B cell (primary cell): ENCODE data around the gene NPEPL1. TPM values are rescaled to one million over a fixed set of nuclear protein-coding genes. Genes with fewer than 3 reads are reported as not detected.

Experiments used
- ATAC-seq: fragments of 200-7000 bp; cut with Tn5 transposase; one replicate; pipeline ENCODE4 v1.10.0; 2021; ENCODE audit warnings: low read depth, mild to moderate bottlenecking, moderate number of reproducible peaks, moderate library complexity
- CTCF ChIA-PET: fragments of 350-600 bp; sonication (Branson Sonifier 250); formaldehyde crosslinking; loops from one replicate; lab custom pipeline; 2021; ENCODE audit warnings: antibody characterized with exemption, inconsistent platforms; lab: Charles Lee
- POLR2A ChIA-PET: fragments of 350-600 bp; sonication (Branson Sonifier 250); formaldehyde crosslinking; loops from one replicate; lab custom pipeline; 2021; ENCODE audit warnings: antibody characterized with exemption; lab: Charles Lee
- DNase-seq: peaks from one replicate; pipeline ENCODE4 v3.0.0; 2013
- H2AFZ ChIP-seq: 2 replicates; pipeline ENCODE4 v1.6.1; 2012; ENCODE audit warnings: mild to moderate bottlenecking, low read depth, low read length; ENCODE audit not compliant: insufficient read depth, poor library complexity, severe bottlenecking
- H3K27ac ChIP-seq, 2 donors: 1 replicate in 1 of 2; 2 replicates in 1 of 2; pipeline ENCODE4 v1.5.1; 2012 to 2013; ENCODE audit warnings: low read length in 2 of 2, mild to moderate bottlenecking in 2 of 2, moderate library complexity in 1 of 2
- H3K27me3 ChIP-seq, 4 experiments: fragments of 200-600 bp in 1 of 4; sonication (generic) in 1 of 4; replicated peaks in 1 of 4; 1 replicate in 2 of 4; 2 replicates in 2 of 4; pipeline versions ENCODE4 v1.6.1 to v1.7.0; 2013 to 2016; ENCODE audit warnings: low read length in 3 of 4, mild to moderate bottlenecking in 2 of 4, mixed read lengths in 1 of 4, moderate library complexity in 1 of 4; ENCODE audit not compliant: insufficient read depth in 4 of 4, control insufficient read depth in 3 of 4; ENCODE audit errors: control extremely low read depth in 1 of 4
- H3K36me3 ChIP-seq, 2 experiments: replicated peaks in 1 of 2; 1 replicate in 1 of 2; 2 replicates in 1 of 2; pipeline versions ENCODE4 v1.6.1 to v1.7.1; 2013; ENCODE audit warnings: low read length in 1 of 2; ENCODE audit not compliant: insufficient read depth in 2 of 2, control insufficient read depth in 1 of 2; ENCODE audit errors: control extremely low read depth in 1 of 2, extremely low read depth in 1 of 2
- H3K4me1 ChIP-seq, 2 donors: fragments of 200-600 bp in 1 of 2; sonication (generic) in 1 of 2; 1 replicate in 1 of 2; 2 replicates in 1 of 2; pipeline versions ENCODE4 v1.5.1 to v1.6.1; 2013 to 2017; ENCODE audit warnings: low read length in 2 of 2; ENCODE audit not compliant: control insufficient read depth in 2 of 2, insufficient read depth in 2 of 2
- H3K4me2 ChIP-seq: replicated peaks from 2 replicates; pipeline ENCODE3; 2012; ENCODE audit warnings: mild to moderate bottlenecking, low read depth, low read length; ENCODE audit not compliant: poor library complexity, severe bottlenecking
- H3K4me3 ChIP-seq, 5 experiments: fragments of 200-600 bp in 1 of 5; sonication (generic) in 1 of 5; 1 replicate in 3 of 5; 2 replicates in 2 of 5; pipeline versions ENCODE4 v1.5.1 to v1.7.0; 2011 to 2016; ENCODE audit warnings: low read length in 4 of 5, mild to moderate bottlenecking in 4 of 5, low read depth in 2 of 5, control low read depth in 1 of 5, moderate library complexity in 1 of 5; ENCODE audit not compliant: insufficient read depth in 1 of 5; ENCODE audit errors: control extremely low read depth in 1 of 5, extremely low read depth in 1 of 5
- H3K79me2 ChIP-seq: fragments of 200-600 bp; sonication (generic); one replicate; pipeline ENCODE4 v1.6.0; 2016; ENCODE audit warnings: low read length; ENCODE audit not compliant: control insufficient read depth, insufficient read depth
- H3K9ac ChIP-seq: fragments of 200-600 bp; sonication (generic); 2 replicates; pipeline ENCODE4 v1.6.1; 2017; ENCODE audit warnings: mild to moderate bottlenecking, low read length, moderate library complexity
- H3K9me3 ChIP-seq, 3 donors: one replicate each; pipeline versions ENCODE4 v1.6.1 to v1.7.1; 2013; ENCODE audit warnings: low read length in 2 of 3; ENCODE audit not compliant: control insufficient read depth in 2 of 3, insufficient read depth in 1 of 3; ENCODE audit errors: control extremely low read depth in 1 of 3
- H4K20me1 ChIP-seq: 2 replicates; pipeline ENCODE4 v1.6.0; 2012; ENCODE audit warnings: mild to moderate bottlenecking, low read length; ENCODE audit not compliant: insufficient read depth, control insufficient read depth, poor library complexity, severe bottlenecking
- H3K27ac Mint-ChIP-seq: one replicate; pipeline ENCODE4 v1.8.0; 2021; ENCODE audit warnings: mixed read lengths
- H3K27me3 Mint-ChIP-seq: one replicate; pipeline ENCODE4 v1.8.0; 2021; ENCODE audit warnings: mixed read lengths
- H3K4me1 Mint-ChIP-seq: one replicate; pipeline ENCODE4 v1.8.0; 2021; ENCODE audit warnings: mixed read lengths
- H3K4me3 Mint-ChIP-seq: one replicate; pipeline ENCODE4 v1.8.0; 2021; ENCODE audit warnings: mixed read lengths
- H3K9me3 Mint-ChIP-seq: one replicate; pipeline ENCODE4 v1.8.0; 2022; ENCODE audit warnings: mixed read lengths; ENCODE audit not compliant: insufficient read depth
- EZH2 ChIP-seq: IDR thresholded peaks from 2 replicates; pipeline ENCODE4 v1.6.1; 2012; ENCODE audit warnings: borderline replicate concordance, low read depth, mild to moderate bottlenecking, moderate library complexity, low read length; ENCODE audit not compliant: insufficient read depth, poor library complexity, severe bottlenecking
- WGBS: methylation state at CpG from one replicate; pipeline ENCODE4 v1.1.5; 2013; ENCODE audit warnings: missing lambda C conversion rate; ENCODE audit not compliant: insufficient coverage; 5-methylcytosine and 5-hydroxymethylcytosine counted together
- intact Hi-C: fragments of 100-400 bp; cut with micrococcal nuclease; formaldehyde crosslinking; loops from one replicate; pipeline ENCODE4 v1.10.0; 2022
- polyA plus RNA-seq: library from polyadenylated mRNA; depleted of rRNA; stranded (reverse); fragments of >200 nt; gene quantifications from 2 replicates; pipeline ENCODE4 v1.2.3, GENCODE V29; 2012
- total RNA-seq, 2 donors: library from RNA; stranded (reverse); fragments of 120-200 nt in 1 of 2; gene quantifications; 1 replicate in 1 of 2; 2 replicates in 1 of 2; pipeline versions ENCODE4 v1.2.3 to v1.2.4, GENCODE V29; 2013 to 2022
- TF ChIP-seq, protein P1 (sequence below): fragments of 200-600 bp; IDR thresholded peaks from one replicate; pipeline ENCODE4 v1.8.0; 2022; ENCODE audit warnings: antibody characterized with exemption, mild to moderate bottlenecking

The NPEPL1 gene
- total and polyA plus RNA-seq, 2 donors (not counting 1 experiment from before 2014, with no cell fraction given) = 34.3 to 45.1 TPM

DNA sequence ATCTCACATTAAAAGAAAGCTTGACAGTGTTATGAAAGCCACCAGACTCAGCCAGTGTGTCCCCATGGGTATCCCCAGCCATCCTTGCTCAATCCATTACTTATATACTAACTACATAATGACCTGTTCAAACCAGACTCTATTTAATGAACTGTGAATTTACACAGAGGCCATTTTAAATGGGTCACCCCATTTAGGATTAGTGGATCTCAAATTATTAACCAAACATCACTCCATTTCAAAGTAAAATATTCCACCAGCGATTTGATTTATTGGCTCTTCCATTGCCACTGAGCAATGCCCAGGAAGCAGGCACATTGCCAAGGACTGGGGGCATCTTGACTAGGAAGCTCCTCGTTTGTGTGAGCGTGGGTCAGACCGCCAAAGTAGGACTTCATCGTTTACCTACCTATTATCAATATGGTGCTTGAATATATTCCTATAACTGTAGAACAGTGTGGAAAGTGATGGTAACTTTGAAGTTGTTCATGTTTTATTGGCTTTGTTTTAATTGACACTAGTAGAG, 15.5 kb upstream of the NPEPL1 start:
- no peak overlapping the region for H3K27ac Mint-ChIP-seq
- no peaks in the 10 kb centered on the region for H3K27me3 ChIP-seq
- H3K4me2 ChIP-seq = no peak overlapping the region
- no peaks in the 10 kb centered on the region for H3K79me2 ChIP-seq
- no peaks in the 10 kb centered on the region for H3K9me3 Mint-ChIP-seq
- ChIA-PET POLR2A (no interaction called here), CTCF (interaction anchor here (1.2 kb wide), 1 partner anchor 14 kb away, joined by 3 read pairs; no protein-coding TSS in a partner anchor)
- DNase-seq (no peak), ATAC-seq (no peak)
- H3K27ac ChIP-seq = no peak overlapping the region
- H2AFZ ChIP-seq = no peak overlapping the region
- no peaks in the 10 kb centered on the region for H3K27me3 Mint-ChIP-seq
- WGBS = 100% methylated on average over 1 of the region's 5 CpGs
- H3K4me1 ChIP-seq = no peaks in the 10 kb centered on the region
- no peak overlapping the region for H3K4me3 Mint-ChIP-seq
- TF ChIP-seq, protein P1, sequence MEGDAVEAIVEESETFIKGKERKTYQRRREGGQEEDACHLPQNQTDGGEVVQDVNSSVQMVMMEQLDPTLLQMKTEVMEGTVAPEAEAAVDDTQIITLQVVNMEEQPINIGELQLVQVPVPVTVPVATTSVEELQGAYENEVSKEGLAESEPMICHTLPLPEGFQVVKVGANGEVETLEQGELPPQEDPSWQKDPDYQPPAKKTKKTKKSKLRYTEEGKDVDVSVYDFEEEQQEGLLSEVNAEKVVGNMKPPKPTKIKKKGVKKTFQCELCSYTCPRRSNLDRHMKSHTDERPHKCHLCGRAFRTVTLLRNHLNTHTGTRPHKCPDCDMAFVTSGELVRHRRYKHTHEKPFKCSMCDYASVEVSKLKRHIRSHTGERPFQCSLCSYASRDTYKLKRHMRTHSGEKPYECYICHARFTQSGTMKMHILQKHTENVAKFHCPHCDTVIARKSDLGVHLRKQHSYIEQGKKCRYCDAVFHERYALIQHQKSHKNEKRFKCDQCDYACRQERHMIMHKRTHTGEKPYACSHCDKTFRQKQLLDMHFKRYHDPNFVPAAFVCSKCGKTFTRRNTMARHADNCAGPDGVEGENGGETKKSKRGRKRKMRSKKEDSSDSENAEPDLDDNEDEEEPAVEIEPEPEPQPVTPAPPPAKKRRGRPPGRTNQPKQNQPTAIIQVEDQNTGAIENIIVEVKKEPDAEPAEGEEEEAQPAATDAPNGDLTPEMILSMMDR = no peak
- no peak for TF ChIP-seq EZH2
- H3K36me3 ChIP-seq = peaks cover 0 to 70% of the 10 kb centered on the region in 2 experiments
- H3K9ac ChIP-seq = no peak overlapping the region
- intact Hi-C loops = no loop called here
- no peaks in the 10 kb centered on the region for H3K9me3 ChIP-seq
- peaks cover 38% of the 10 kb centered on the region for H4K20me1 ChIP-seq
- no peaks in the 10 kb centered on the region for H3K4me1 Mint-ChIP-seq
- no peak overlapping the region for H3K4me3 ChIP-seq

GRCh38 chr20:58677808-58678207, 14.8 kb upstream of the NPEPL1 start:
- ATAC-seq (no peak), DNase-seq (no peak)
- POLR2A ChIA-PET = no interaction called here
- Mint-ChIP-seq H3K4me1 (no peaks in the 10 kb centered on the region), H3K27ac (no peak overlapping the region), H3K9me3 (no peaks in the 10 kb centered on the region), H3K27me3 (no peaks in the 10 kb centered on the region), H3K4me3 (no peak overlapping the region)
- H3K36me3 ChIP-seq = peaks cover 0 to 67% of the 10 kb centered on the region in 2 experiments
- H3K4me3 ChIP-seq = no peak overlapping the region
- 95% methylated on average over 4 of the region's 5 CpGs for WGBS
- intact Hi-C loops = no loop called here
- peaks cover 33% of the 10 kb centered on the region for H4K20me1 ChIP-seq
- H3K79me2 ChIP-seq = no peaks in the 10 kb centered on the region
- no peaks in the 10 kb centered on the region for H3K4me1 ChIP-seq
- TF ChIP-seq EZH2 = no peak
- TF ChIP-seq, protein P1 = no peak
- CTCF ChIA-PET = no interaction called here
- H3K9me3 ChIP-seq = no peaks in the 10 kb centered on the region
- no peaks in the 10 kb centered on the region for H3K27me3 ChIP-seq
- no peak overlapping the region for H3K27ac ChIP-seq
- no peak overlapping the region for H3K9ac ChIP-seq
- no peak overlapping the region for H3K4me2 ChIP-seq
- no peak overlapping the region for H2AFZ ChIP-seq
